ENCODE data around the gene ARHGAP8.

GRCh38 chr22:44759001-44759400, 6.6 kb downstream of the ARHGAP8 start:
- TF ChIP-seq CTCF (IDR thresholded peaks at IDR 0.05) (no peak), POLR2A (IDR thresholded peaks at IDR 0.05) (no peak), EP300 (IDR thresholded peaks at IDR 0.05) (no peak), POLR2AphosphoS5 (IDR thresholded peaks at IDR 0.05) (no peak)
